K562 (cell line): Measurements from ENCODE around the gene CADM2. TPM values are rescaled to one million over a fixed set of nuclear protein-coding genes. Genes with fewer than 3 reads are reported as not detected.

Experiments used
- ATAC-seq: fragments of 200-7000 bp; cut with Tn5 transposase; 3 replicates; pipeline ENCODE4 v1.9.1; 2020; ENCODE audit warnings: moderate library complexity
- BruUV-seq: library from RNA; stranded (reverse); fragments of 400-500 nt; replicated peaks from 2 replicates; lab custom pipeline; 2021; lab: Mats Ljungman, UMichigan
- CTCF ChIA-PET: fragments of 300-600 bp; formaldehyde crosslinking; extraction: SDS; loops from one replicate; lab custom pipeline; 2021; ENCODE audit warnings: low intra/inter-chr PET ratio; lab: Yijun Ruan, JAX
- POLR2A ChIA-PET: fragments of 300-600, 350-650 bp; sonication (Branson Sonifier 250); formaldehyde crosslinking; extraction: SDS; loops from one replicate; lab custom pipeline; 2021; ENCODE audit warnings: antibody characterized with exemption, inconsistent platforms; lab: Yijun Ruan, JAX
- DNase-seq, 4 experiments: peaks; one replicate each; pipeline versions ENCODE4 v3.0.0 to v3.0.0-alpha.2; 2011 to 2018; ENCODE audit warnings: low spot score in 3 of 4, mixed read lengths in 3 of 4; ENCODE audit errors: extremely low read depth in 1 of 4
- FAIRE-seq: peaks from 2 replicates; lab custom pipeline; 2011; peaks lifted over from hg19 to GRCh38; lab: Jason Lieb, UNC
- H2AFZ ChIP-seq: 2 replicates; pipeline ENCODE4 v1.6.0; 2011; ENCODE audit warnings: low read depth, low read length, control low read depth, inconsistent platforms
- H3K27ac ChIP-seq: fragments of 200-600 bp; 3 replicates; pipeline ENCODE4 v1.8.0; 2011; ENCODE audit warnings: low read depth, mild to moderate bottlenecking, control low read depth, inconsistent platforms, low read length, moderate library complexity, mixed read lengths; ENCODE audit errors: extremely low read depth
- H3K27me3 ChIP-seq, 2 experiments: fragments of 300-600 bp in 1 of 2; 2 replicates in 1 of 2; 3 replicates in 1 of 2; pipeline versions ENCODE4 v1.6.0 to v1.8.0; 2011; ENCODE audit warnings: inconsistent platforms in 2 of 2, low read length in 2 of 2, mild to moderate bottlenecking in 1 of 2, mixed read lengths in 1 of 2, moderate library complexity in 1 of 2; ENCODE audit not compliant: control insufficient read depth in 2 of 2, insufficient read depth in 2 of 2
- H3K36me3 ChIP-seq: fragments of 300-600 bp; 3 replicates; pipeline ENCODE4 v1.8.0; 2011; ENCODE audit warnings: mild to moderate bottlenecking, low read length, inconsistent platforms; ENCODE audit not compliant: control insufficient read depth, insufficient read depth
- H3K4me1 ChIP-seq, 2 experiments: fragments of 200-600 bp in 1 of 2; replicated peaks in 1 of 2; 2 replicates in 1 of 2; 3 replicates in 1 of 2; pipeline versions ENCODE4 v1.5.1 to v1.8.0; 2011; ENCODE audit warnings: inconsistent platforms in 2 of 2, low read length in 2 of 2, mild to moderate bottlenecking in 1 of 2, mixed read lengths in 1 of 2, moderate library complexity in 1 of 2; ENCODE audit not compliant: control insufficient read depth in 2 of 2, insufficient read depth in 2 of 2
- H3K4me2 ChIP-seq: 2 replicates; pipeline ENCODE4 v1.6.1; 2011; ENCODE audit warnings: low read length, control low read depth, inconsistent platforms, mixed read lengths; ENCODE audit not compliant: insufficient read depth
- H3K4me3 ChIP-seq: fragments of 200-600 bp; sonication (generic), shearing (Covaris generic); 2 replicates; pipeline ENCODE4 v1.5.1; 2016; ENCODE audit warnings: control low read depth, inconsistent platforms
- H3K79me2 ChIP-seq: fragments of 200-600 bp; 3 replicates; pipeline ENCODE4 v1.8.0; 2011; ENCODE audit warnings: low read length, inconsistent platforms; ENCODE audit not compliant: control insufficient read depth, insufficient read depth
- H3K9ac ChIP-seq, 2 experiments: 2 replicates each; pipeline versions ENCODE4 v1.6.0 to v1.6.1; 2011; ENCODE audit warnings: low read depth in 2 of 2, low read length in 2 of 2, control low read depth in 1 of 2, inconsistent platforms in 1 of 2, mild to moderate bottlenecking in 1 of 2, mixed read lengths in 1 of 2; ENCODE audit not compliant: insufficient read depth in 1 of 2
- H3K9me1 ChIP-seq: one replicate; pipeline ENCODE4 v1.6.0; 2011; ENCODE audit warnings: inconsistent platforms, mild to moderate bottlenecking, low read length, moderate library complexity; ENCODE audit not compliant: control insufficient read depth, insufficient read depth
- H3K9me3 ChIP-seq: replicated peaks from 2 replicates; pipeline ENCODE4 v1.5.1; 2011; ENCODE audit warnings: low read depth, low read length, inconsistent platforms; ENCODE audit not compliant: control insufficient read depth, insufficient read depth
- H4K20me1 ChIP-seq: replicated peaks from 2 replicates; pipeline ENCODE4 v1.6.1; 2011; ENCODE audit warnings: low read length, inconsistent platforms, mixed read lengths; ENCODE audit not compliant: control insufficient read depth, insufficient read depth
- ARID1B ChIP-seq: fragments of 450-650 bp; IDR thresholded peaks from 2 replicates; pipeline ENCODE4 v1.6.1; 2016; ENCODE audit warnings: antibody characterized with exemption, mild to moderate bottlenecking, inconsistent platforms
- ATF4 ChIP-seq: fragments of 450-650 bp; formaldehyde crosslinking; IDR thresholded peaks from 2 replicates; pipeline ENCODE4 v1.4.0; 2022; ENCODE audit warnings: mild to moderate bottlenecking, moderate library complexity
- BCLAF1 ChIP-seq, 2 experiments: fragments of 450-650 bp in 1 of 2; IDR thresholded peaks; 2 replicates each; pipeline ENCODE4 v1.6.1; 2011 to 2017; ENCODE audit warnings: low read depth in 2 of 2, antibody characterized with exemption in 1 of 2, borderline replicate concordance in 1 of 2, low read length in 1 of 2, mild to moderate bottlenecking in 1 of 2, mixed read lengths in 1 of 2; ENCODE audit not compliant: control insufficient read depth in 1 of 2
- BRF1 ChIP-seq: IDR thresholded peaks from 3 replicates; pipeline ENCODE4 v1.6.1; 2011; ENCODE audit warnings: borderline replicate concordance, mild to moderate bottlenecking; ENCODE audit not compliant: insufficient read length; ENCODE audit errors: extremely low read depth
- FOXK2 ChIP-seq, 2 experiments: fragments of 450-650 bp; IDR thresholded peaks in 1 of 2; conservative IDR thresholded peaks in 1 of 2; 2 replicates each; pipeline ENCODE4 v1.6.1; 2016; ENCODE audit warnings: low read depth in 2 of 2, mild to moderate bottlenecking in 1 of 2
- KAT8 ChIP-seq: fragments of 450-650 bp; IDR thresholded peaks from 2 replicates; pipeline ENCODE4 v1.6.1; 2016; ENCODE audit warnings: low read depth, mild to moderate bottlenecking
- POLR2G ChIP-seq: fragments of 200-400 bp; formaldehyde crosslinking; IDR thresholded peaks from 2 replicates; pipeline ENCODE4 v1.6.1; 2017; ENCODE audit warnings: low read depth, mild to moderate bottlenecking, antibody characterized with exemption, low read length, moderate library complexity
- PURB ChIP-seq: sonication (generic); formaldehyde crosslinking; IDR thresholded peaks from 2 replicates; pipeline ENCODE4 v1.9.0; 2021; ENCODE audit warnings: low read depth, mild to moderate bottlenecking, missing genetic modification reagents
- STAG1 ChIP-seq: sonication (generic); formaldehyde crosslinking; IDR thresholded peaks from 2 replicates; pipeline ENCODE4 v1.5.0; 2020; ENCODE audit warnings: missing genetic modification reagents, borderline replicate concordance
- TBL1XR1 ChIP-seq, 2 experiments: IDR thresholded peaks; 2 replicates each; pipeline ENCODE4 v1.6.1; 2012; ENCODE audit warnings: improper control_type of control experiment in 2 of 2, low read length in 2 of 2, mild to moderate bottlenecking in 1 of 2
- THRAP3 ChIP-seq: fragments of 450-650 bp; IDR thresholded peaks from 2 replicates; pipeline ENCODE4 v1.6.1; 2016; ENCODE audit warnings: mild to moderate bottlenecking, inconsistent platforms, borderline replicate concordance
- ZNF23 ChIP-seq: fragments of 250-450 bp; sonication (Bioruptor Pico); IDR thresholded peaks from 2 replicates; pipeline ENCODE4 v1.4.0; 2020; ENCODE audit warnings: mild to moderate bottlenecking
- ZNF444 ChIP-seq: fragments of 250-450 bp; sonication (Bioruptor Pico); IDR thresholded peaks from 2 replicates; pipeline ENCODE4 v1.4.0; 2020; ENCODE audit warnings: mild to moderate bottlenecking, moderate library complexity
- ZNF584 ChIP-seq: fragments of 200-800 bp; sonication (Bioruptor generic); IDR thresholded peaks from 2 replicates; pipeline ENCODE4 v1.6.1; 2016; ENCODE audit warnings: low read depth, mild to moderate bottlenecking, missing genetic modification characterization, missing compliant biosample characterization
- whole genome bisulfite sequencing: fragments of 100-300 bp; shearing (Covaris generic); methylation state at CpG from one replicate; pipeline ENCODE4 v1.1.6; 2016; ENCODE audit warnings: low coverage, mixed read lengths; ENCODE audit not compliant: insufficient coverage; ENCODE audit errors: missing lambda C conversion rate; 5-methylcytosine and 5-hydroxymethylcytosine counted together
- in situ Hi-C: fragments of 300-500 bp; cut with MboI; formaldehyde crosslinking; loops from 4 replicates; pipeline ENCODE4 v1.15.0; 2018; ENCODE audit warnings: inconsistent platforms, mixed read lengths
- intact Hi-C: fragments of 100-400 bp; cut with micrococcal nuclease; formaldehyde crosslinking; loops from 2 replicates; pipeline ENCODE4 v1.14.2; 2022
- polyA plus RNA-seq, 8 experiments: library from polyadenylated mRNA; depleted of rRNA in 4 of 8; stranded (reverse) in 5 of 8; unstranded in 3 of 8; fragments of >200 nt; fragmentation: Nextera tagmentation in 2 of 8; fragmentation: Illumina TruSeq in 1 of 8; extraction: Ambion mirVana in 2 of 8; extraction: Trizol in 1 of 8; gene quantifications; 2 replicates each; pipeline versions ENCODE4 v1.2.1 to v1.2.3, GENCODE V29; 2011 to 2014; ENCODE audit warnings: inconsistent platforms in 1 of 8, missing spikeins in 1 of 8
- total RNA-seq, 7 experiments: library from RNA; depleted of rRNA in 6 of 7; stranded (reverse); fragments of >200 nt in 6 of 7; fragmentation: Illumina TruSeq in 2 of 7; extraction: Trizol in 2 of 7; gene quantifications; 2 replicates each; pipeline versions ENCODE4 v1.2.1 to v1.2.3, GENCODE V29; 2011 to 2021; ENCODE audit warnings: low replicate concordance in 1 of 7
- TF ChIP-seq, protein P1 (sequence below): IDR thresholded peaks from 2 replicates; pipeline ENCODE4 v1.6.1; 2011; ENCODE audit warnings: borderline replicate concordance, low read depth, mild to moderate bottlenecking, moderate library complexity, low read length; ENCODE audit not compliant: insufficient read depth, poor library complexity, severe bottlenecking
- TF ChIP-seq, protein P2 (sequence below): sonication (generic); formaldehyde crosslinking; IDR thresholded peaks from 2 replicates; pipeline ENCODE4 v1.8.1; 2023; ENCODE audit warnings: mild to moderate bottlenecking, missing genetic modification reagents, moderate library complexity

CADM2 gene
- total and polyA plus RNA-seq, 9 of the 15 experiments (the other 6 are each of a cell fraction or from before 2014, with no cell fraction given) = 0.11 to 3.2 (median 0.95) TPM

DNA sequence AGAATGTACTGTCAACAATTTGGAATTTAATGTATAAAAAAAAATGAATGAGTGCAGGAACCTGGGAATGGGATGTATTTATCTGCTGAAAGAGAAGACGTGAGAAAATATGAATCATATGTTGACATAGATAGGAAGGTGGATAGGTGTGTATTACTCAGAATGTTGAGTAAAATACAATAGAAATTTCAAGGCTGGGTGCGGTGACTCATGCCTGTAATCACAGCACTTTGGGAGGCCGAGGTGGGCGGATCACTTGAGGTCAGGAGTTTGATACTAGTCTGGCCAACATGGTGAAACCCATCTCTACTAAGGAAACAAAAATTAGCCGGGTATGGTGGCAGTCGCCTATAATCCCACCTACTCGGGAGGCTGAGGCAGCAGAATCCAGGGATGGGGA lies 202.8 kb downstream of the CADM2 start:
- H2AFZ ChIP-seq = no peak overlapping the region
- H3K4me3 ChIP-seq = no peak overlapping the region
- no peaks in the 10 kb centered on the region for H3K9me1 ChIP-seq
- POLR2A ChIA-PET = no interaction called here
- no peaks in the 10 kb centered on the region for H3K36me3 ChIP-seq
- in situ Hi-C loops = no loop called here
- H3K27me3 ChIP-seq = no peaks in the 10 kb centered on the region
- H3K4me1 ChIP-seq = no peaks in the 10 kb centered on the region
- ATAC-seq = no peak
- no peak for DNase-seq
- H3K4me2 ChIP-seq = no peak overlapping the region
- intact Hi-C loops = no loop called here
- no peak for FAIRE-seq
- no peaks in the 10 kb centered on the region for H3K79me2 ChIP-seq
- no peaks in the 10 kb centered on the region for H3K9me3 ChIP-seq
- H3K9ac ChIP-seq = no peak overlapping the region
- CTCF ChIA-PET = no interaction called here
- no TSS peak for BruUV-seq
- no peaks in the 10 kb centered on the region for H4K20me1 ChIP-seq
- no peak overlapping the region for H3K27ac ChIP-seq
- 0% methylated on average over 4 of the region's 7 CpGs for WGBS
- TF ChIP-seq, protein P1, sequence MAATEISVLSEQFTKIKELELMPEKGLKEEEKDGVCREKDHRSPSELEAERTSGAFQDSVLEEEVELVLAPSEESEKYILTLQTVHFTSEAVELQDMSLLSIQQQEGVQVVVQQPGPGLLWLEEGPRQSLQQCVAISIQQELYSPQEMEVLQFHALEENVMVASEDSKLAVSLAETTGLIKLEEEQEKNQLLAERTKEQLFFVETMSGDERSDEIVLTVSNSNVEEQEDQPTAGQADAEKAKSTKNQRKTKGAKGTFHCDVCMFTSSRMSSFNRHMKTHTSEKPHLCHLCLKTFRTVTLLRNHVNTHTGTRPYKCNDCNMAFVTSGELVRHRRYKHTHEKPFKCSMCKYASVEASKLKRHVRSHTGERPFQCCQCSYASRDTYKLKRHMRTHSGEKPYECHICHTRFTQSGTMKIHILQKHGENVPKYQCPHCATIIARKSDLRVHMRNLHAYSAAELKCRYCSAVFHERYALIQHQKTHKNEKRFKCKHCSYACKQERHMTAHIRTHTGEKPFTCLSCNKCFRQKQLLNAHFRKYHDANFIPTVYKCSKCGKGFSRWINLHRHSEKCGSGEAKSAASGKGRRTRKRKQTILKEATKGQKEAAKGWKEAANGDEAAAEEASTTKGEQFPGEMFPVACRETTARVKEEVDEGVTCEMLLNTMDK = no peak
- TF ChIP-seq STAG1 (no peak), THRAP3 (no peak), PURB (no peak), FOXK2 (conservative IDR thresholded peaks at IDR 0.05 in 1 of 2, IDR thresholded peaks at IDR 0.05 in 1 of 2; ENCODE audit: low read depth in 2 of 2) (no peak), ZNF23 (CRISPR knock-in tag) (no peak), ZNF444 (CRISPR knock-in tag) (no peak), KAT8 (no peak), TBL1XR1 (IDR thresholded peaks at IDR 0.05; ENCODE audit: low read length in 2 of 2) (no peak), ARID1B (no peak), BCLAF1 (IDR thresholded peaks at IDR 0.05; ENCODE audit: borderline replicate concordance in 1 of 2, control insufficient read depth in 1 of 2, low read depth in 2 of 2, low read length in 1 of 2) (no peak), ZNF584 (no peak), POLR2G (no peak), BRF1 (no peak), ATF4 (no peak)
- TF ChIP-seq, protein P2, sequence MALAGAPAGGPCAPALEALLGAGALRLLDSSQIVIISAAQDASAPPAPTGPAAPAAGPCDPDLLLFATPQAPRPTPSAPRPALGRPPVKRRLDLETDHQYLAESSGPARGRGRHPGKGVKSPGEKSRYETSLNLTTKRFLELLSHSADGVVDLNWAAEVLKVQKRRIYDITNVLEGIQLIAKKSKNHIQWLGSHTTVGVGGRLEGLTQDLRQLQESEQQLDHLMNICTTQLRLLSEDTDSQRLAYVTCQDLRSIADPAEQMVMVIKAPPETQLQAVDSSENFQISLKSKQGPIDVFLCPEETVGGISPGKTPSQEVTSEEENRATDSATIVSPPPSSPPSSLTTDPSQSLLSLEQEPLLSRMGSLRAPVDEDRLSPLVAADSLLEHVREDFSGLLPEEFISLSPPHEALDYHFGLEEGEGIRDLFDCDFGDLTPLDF (CRISPR knock-in tag) = no peak
